K562 (cell line): ENCODE results near the gene PLAAT4. TPM values are rescaled to one million over a fixed set of nuclear protein-coding genes. Genes with fewer than 3 reads are reported as not detected.
A peak's percentile ranks its signal among the peaks of the same experiment; 100 is the strongest.

ENCODE experiments used
- ARNT ChIP-seq, 2 experiments: fragments of 450-650 bp; IDR thresholded peaks; 2 replicates each; pipeline ENCODE4 v1.6.1; 2016; ENCODE audit warnings: mild to moderate bottlenecking in 1 of 2
- CBX3 ChIP-seq, 2 experiments: IDR thresholded peaks; 1 replicate in 1 of 2; 2 replicates in 1 of 2; pipeline ENCODE4 v1.6.1; 2012; ENCODE audit warnings: inconsistent platforms in 2 of 2, low read length in 2 of 2, borderline replicate concordance in 1 of 2, control low read depth in 1 of 2
- CBX5 ChIP-seq: IDR thresholded peaks from 2 replicates; pipeline ENCODE4 v1.6.1; 2014; ENCODE audit warnings: low read depth, borderline replicate concordance
- TRIM28 ChIP-seq: fragments of 450-650 bp; IDR thresholded peaks from 2 replicates; pipeline ENCODE4 v1.6.1; 2017
- ZNF280A ChIP-seq: fragments of 450-650 bp; IDR thresholded peaks from 2 replicates; pipeline ENCODE4 v1.6.1; 2018; ENCODE audit warnings: mild to moderate bottlenecking, low read depth; ENCODE audit not compliant: partially characterized antibody
- ZNF318 ChIP-seq, 2 experiments: fragments of 450-650 bp; IDR thresholded peaks; 2 replicates each; pipeline ENCODE4 v1.6.1; 2016; ENCODE audit warnings: mild to moderate bottlenecking in 2 of 2, borderline replicate concordance in 1 of 2, low read depth in 1 of 2, moderate library complexity in 1 of 2
- ZNF561 ChIP-seq: fragments of 450-650 bp; formaldehyde crosslinking; conservative IDR thresholded peaks from 2 replicates; pipeline ENCODE4 v1.4.0; 2020; ENCODE audit warnings: mild to moderate bottlenecking, moderate library complexity
- polyA plus RNA-seq, 8 experiments: library from polyadenylated mRNA; depleted of rRNA in 4 of 8; stranded (reverse) in 5 of 8; unstranded in 3 of 8; fragments of >200 nt; fragmentation: Nextera tagmentation in 2 of 8; fragmentation: Illumina TruSeq in 1 of 8; extraction: Ambion mirVana in 2 of 8; extraction: Trizol in 1 of 8; gene quantifications; 2 replicates each; pipeline versions ENCODE4 v1.2.1 to v1.2.3, GENCODE V29; 2011 to 2014; ENCODE audit warnings: inconsistent platforms in 1 of 8, missing spikeins in 1 of 8
- total RNA-seq, 7 experiments: library from RNA; depleted of rRNA in 6 of 7; stranded (reverse); fragments of >200 nt in 6 of 7; fragmentation: Illumina TruSeq in 2 of 7; extraction: Trizol in 2 of 7; gene quantifications; 2 replicates each; pipeline versions ENCODE4 v1.2.1 to v1.2.3, GENCODE V29; 2011 to 2021; ENCODE audit warnings: low replicate concordance in 1 of 7

PLAAT4 gene
- total and polyA plus RNA-seq, 9 of the 15 experiments (the other 6 are each of a cell fraction or from before 2014, with no cell fraction given): 0.54 to 3.0 (median 1.3) TPM; not detected in 1

GRCh38 chr11:63499874-63500273, 36.7 kb upstream of the PLAAT4 start (continued):
- TF ChIP-seq ZNF318 (IDR thresholded peaks at IDR 0.05; ENCODE audit: borderline replicate concordance in 1 of 2, low read depth in 1 of 2): no peak
- peak; percentile 97 for TF ChIP-seq TRIM28
- TF ChIP-seq CBX5: peak; percentile 73; the same call in 1 of the 2 replicates
- peak in 1 of 2 experiments; percentile 96; a peak in 2 of 3 replicates for TF ChIP-seq CBX3 (IDR thresholded peaks at IDR 0.05; ENCODE audit: borderline replicate concordance in 1 of 2, low read length in 2 of 2)
- TF ChIP-seq ZNF280A: peak; percentile 97
- peak; percentile 38; the same call in 1 of the 2 replicates for TF ChIP-seq ZNF561 (CRISPR knock-in tag)
- TF ChIP-seq ARNT (IDR thresholded peaks at IDR 0.05): 0 out of 4 replicates have a peak, but pooled peaks of 1 of the 2 experiments have one; percentile 13
